Panc1 (cell line): ENCODE measurements around the gene TMEM45B. TPM values are rescaled to one million over a fixed set of nuclear protein-coding genes. Genes with fewer than 3 reads are reported as not detected.

Experiments used
- ATAC-seq: fragments of 200-7000 bp; cut with Tn5 transposase; 2 replicates; pipeline ENCODE4 v1.9.1; 2020; ENCODE audit warnings: mild to moderate bottlenecking, moderate library complexity
- BruUV-seq: library from RNA; stranded (reverse); fragments of 400-500 nt; replicated peaks from 2 replicates; lab custom pipeline; 2021; lab: Mats Ljungman, UMichigan
- CTCF ChIA-PET: fragments of 300-600 bp; sonication (Branson Sonifier 250); formaldehyde crosslinking; loops from one replicate; lab custom pipeline; 2022; ENCODE audit warnings: antibody characterized with exemption; lab: Charles Lee
- POLR2A ChIA-PET: fragments of 300-600 bp; sonication (Branson Sonifier 250); formaldehyde crosslinking; loops from one replicate; lab custom pipeline; 2022; ENCODE audit warnings: antibody characterized with exemption; lab: Charles Lee
- DNase-seq: peaks from one replicate; pipeline ENCODE4 v3.0.0-alpha.2; 2010; ENCODE audit warnings: low read depth, low spot score
- H3K27ac ChIP-seq: 2 replicates; pipeline ENCODE4 v1.5.1; 2011; ENCODE audit warnings: mild to moderate bottlenecking, low read length, inconsistent platforms
- H3K27me3 ChIP-seq: fragments of 200-500 bp; sonication (Bioruptor generic); 2 replicates; pipeline ENCODE4 v1.6.0; 2014; ENCODE audit warnings: low read length, inconsistent platforms; ENCODE audit not compliant: control insufficient read depth, insufficient read depth
- H3K36me3 ChIP-seq: fragments of 200-500 bp; sonication (Bioruptor generic); 2 replicates; pipeline ENCODE4 v1.5.1; 2014; ENCODE audit warnings: inconsistent platforms, mild to moderate bottlenecking, low read length, moderate library complexity; ENCODE audit not compliant: control insufficient read depth, insufficient read depth
- H3K4me1 ChIP-seq: 2 replicates; pipeline ENCODE4 v1.5.1; 2011; ENCODE audit warnings: inconsistent platforms, mild to moderate bottlenecking, low read length, moderate library complexity; ENCODE audit not compliant: control insufficient read depth, insufficient read depth
- H3K4me3 ChIP-seq, 2 experiments: 2 replicates each; pipeline ENCODE4 v1.5.1; 2011 to 2012; ENCODE audit warnings: low read depth in 2 of 2, low read length in 2 of 2, mild to moderate bottlenecking in 2 of 2, inconsistent platforms in 1 of 2, moderate library complexity in 1 of 2
- H3K9me3 ChIP-seq: fragments of 200-500 bp; sonication (Bioruptor generic); 2 replicates; pipeline ENCODE4 v1.5.1; 2014; ENCODE audit warnings: low read depth, mild to moderate bottlenecking, inconsistent platforms, low read length, moderate library complexity; ENCODE audit not compliant: control insufficient read depth, insufficient read depth
- POLR2AphosphoS5 ChIP-seq: IDR thresholded peaks from 2 replicates; pipeline ENCODE4 v1.6.1; 2012; ENCODE audit warnings: mild to moderate bottlenecking, low read depth, low read length, moderate library complexity
- SIN3A ChIP-seq: IDR thresholded peaks from 2 replicates; pipeline ENCODE4 v1.6.1; 2012; ENCODE audit warnings: low read depth, mild to moderate bottlenecking, low read length, moderate library complexity, borderline replicate concordance; ENCODE audit not compliant: insufficient read depth
- TCF7L2 ChIP-seq: IDR thresholded peaks from 2 replicates; pipeline ENCODE4 v1.6.1; 2011; ENCODE audit warnings: mild to moderate bottlenecking, low read depth, low read length, inconsistent platforms
- in situ Hi-C: cut with HindIII; loops from 2 replicates; pipeline ENCODE4 v1.10.0; 2016; ENCODE audit warnings: low sequenced_read_pairs, low pct_unique_long_range_greater_than_20kb
- intact Hi-C: fragments of 100-400 bp; cut with micrococcal nuclease; formaldehyde crosslinking; loops from one replicate; pipeline ENCODE4 v1.10.0; 2022; ENCODE audit not compliant: unreplicated experiment
- total RNA-seq: library from RNA; stranded (reverse); gene quantifications from one replicate; pipeline ENCODE4 v1.2.1, GENCODE V29; 2021; ENCODE audit not compliant: unreplicated experiment
- TF ChIP-seq, protein P1 (sequence below): fragments of 450-650 bp; IDR thresholded peaks from 2 replicates; pipeline ENCODE4 v1.5.1; 2017; ENCODE audit warnings: mild to moderate bottlenecking
- TF ChIP-seq, protein P2 (sequence below), 2 experiments: IDR thresholded peaks; 2 replicates each; pipeline ENCODE4 v1.6.1; 2011 to 2012; ENCODE audit warnings: low read depth in 2 of 2, control low read depth in 1 of 2, low read length in 1 of 2, mild to moderate bottlenecking in 1 of 2, moderate library complexity in 1 of 2; ENCODE audit not compliant: insufficient read depth in 1 of 2

Gene TMEM45B
- total RNA-seq, 1 experiment from 2014 or later: 2.6 TPM

- no peak overlapping the region for H3K4me3 ChIP-seq
- peaks cover 9% of the 10 kb centered on the region for H3K27me3 ChIP-seq
- intact Hi-C loops: no loop called here
- ATAC-seq (no peak), DNase-seq (no peak)
- in situ Hi-C loops: no loop called here
- no TSS peak for BruUV-seq
- ChIA-PET POLR2A (no interaction called here), CTCF (no interaction called here)
- no peaks in the 10 kb centered on the region for H3K4me1 ChIP-seq
- no peaks in the 10 kb centered on the region for H3K9me3 ChIP-seq
- no peaks in the 10 kb centered on the region for H3K36me3 ChIP-seq
- TF ChIP-seq, protein P1, sequence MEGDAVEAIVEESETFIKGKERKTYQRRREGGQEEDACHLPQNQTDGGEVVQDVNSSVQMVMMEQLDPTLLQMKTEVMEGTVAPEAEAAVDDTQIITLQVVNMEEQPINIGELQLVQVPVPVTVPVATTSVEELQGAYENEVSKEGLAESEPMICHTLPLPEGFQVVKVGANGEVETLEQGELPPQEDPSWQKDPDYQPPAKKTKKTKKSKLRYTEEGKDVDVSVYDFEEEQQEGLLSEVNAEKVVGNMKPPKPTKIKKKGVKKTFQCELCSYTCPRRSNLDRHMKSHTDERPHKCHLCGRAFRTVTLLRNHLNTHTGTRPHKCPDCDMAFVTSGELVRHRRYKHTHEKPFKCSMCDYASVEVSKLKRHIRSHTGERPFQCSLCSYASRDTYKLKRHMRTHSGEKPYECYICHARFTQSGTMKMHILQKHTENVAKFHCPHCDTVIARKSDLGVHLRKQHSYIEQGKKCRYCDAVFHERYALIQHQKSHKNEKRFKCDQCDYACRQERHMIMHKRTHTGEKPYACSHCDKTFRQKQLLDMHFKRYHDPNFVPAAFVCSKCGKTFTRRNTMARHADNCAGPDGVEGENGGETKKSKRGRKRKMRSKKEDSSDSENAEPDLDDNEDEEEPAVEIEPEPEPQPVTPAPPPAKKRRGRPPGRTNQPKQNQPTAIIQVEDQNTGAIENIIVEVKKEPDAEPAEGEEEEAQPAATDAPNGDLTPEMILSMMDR: no peak
- TF ChIP-seq SIN3A (no peak), TCF7L2 (no peak), POLR2AphosphoS5 (no peak)
- TF ChIP-seq, protein P2, sequence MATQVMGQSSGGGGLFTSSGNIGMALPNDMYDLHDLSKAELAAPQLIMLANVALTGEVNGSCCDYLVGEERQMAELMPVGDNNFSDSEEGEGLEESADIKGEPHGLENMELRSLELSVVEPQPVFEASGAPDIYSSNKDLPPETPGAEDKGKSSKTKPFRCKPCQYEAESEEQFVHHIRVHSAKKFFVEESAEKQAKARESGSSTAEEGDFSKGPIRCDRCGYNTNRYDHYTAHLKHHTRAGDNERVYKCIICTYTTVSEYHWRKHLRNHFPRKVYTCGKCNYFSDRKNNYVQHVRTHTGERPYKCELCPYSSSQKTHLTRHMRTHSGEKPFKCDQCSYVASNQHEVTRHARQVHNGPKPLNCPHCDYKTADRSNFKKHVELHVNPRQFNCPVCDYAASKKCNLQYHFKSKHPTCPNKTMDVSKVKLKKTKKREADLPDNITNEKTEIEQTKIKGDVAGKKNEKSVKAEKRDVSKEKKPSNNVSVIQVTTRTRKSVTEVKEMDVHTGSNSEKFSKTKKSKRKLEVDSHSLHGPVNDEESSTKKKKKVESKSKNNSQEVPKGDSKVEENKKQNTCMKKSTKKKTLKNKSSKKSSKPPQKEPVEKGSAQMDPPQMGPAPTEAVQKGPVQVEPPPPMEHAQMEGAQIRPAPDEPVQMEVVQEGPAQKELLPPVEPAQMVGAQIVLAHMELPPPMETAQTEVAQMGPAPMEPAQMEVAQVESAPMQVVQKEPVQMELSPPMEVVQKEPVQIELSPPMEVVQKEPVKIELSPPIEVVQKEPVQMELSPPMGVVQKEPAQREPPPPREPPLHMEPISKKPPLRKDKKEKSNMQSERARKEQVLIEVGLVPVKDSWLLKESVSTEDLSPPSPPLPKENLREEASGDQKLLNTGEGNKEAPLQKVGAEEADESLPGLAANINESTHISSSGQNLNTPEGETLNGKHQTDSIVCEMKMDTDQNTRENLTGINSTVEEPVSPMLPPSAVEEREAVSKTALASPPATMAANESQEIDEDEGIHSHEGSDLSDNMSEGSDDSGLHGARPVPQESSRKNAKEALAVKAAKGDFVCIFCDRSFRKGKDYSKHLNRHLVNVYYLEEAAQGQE (IDR thresholded peaks at IDR 0.05; ENCODE audit: insufficient read depth in 1 of 2, low read depth in 2 of 2, low read length in 1 of 2): no peak
- no peak overlapping the region for H3K27ac ChIP-seq
These were observed 23.0 kb upstream of the TMEM45B start for GRCh38 chr11:129792663-129793062.

DNA sequence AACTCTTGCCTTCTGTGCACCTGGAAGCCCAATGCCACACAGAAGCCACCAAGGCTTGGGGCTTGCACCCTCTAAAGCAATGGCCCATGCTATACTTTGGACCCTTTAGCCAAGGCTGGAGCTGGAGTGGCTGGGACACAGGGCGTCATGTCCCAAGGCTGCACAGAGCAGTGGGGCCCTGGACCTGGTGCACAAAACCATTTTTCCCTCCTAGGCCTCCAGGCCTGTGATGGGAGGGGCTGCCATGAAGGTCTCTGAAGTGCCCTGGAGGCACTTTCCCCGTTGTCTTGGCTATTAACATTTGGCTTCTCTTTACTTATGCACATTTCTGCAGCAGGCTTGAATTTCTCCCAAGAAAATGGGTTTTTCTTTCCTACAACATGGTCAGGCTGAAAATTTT lies 20.6 kb upstream of the TMEM45B start:
- no peaks in the 10 kb centered on the region for H3K9me3 ChIP-seq
- no peaks in the 10 kb centered on the region for H3K36me3 ChIP-seq
- ATAC-seq: no peak
- BruUV-seq: no TSS peak
- intact Hi-C loops (no loop called here), in situ Hi-C loops (no loop called here)
- no peak for DNase-seq
- ChIA-PET POLR2A (no interaction called here), CTCF (no interaction called here)
- no peak for TF ChIP-seq TCF7L2
- TF ChIP-seq, protein P2 (IDR thresholded peaks at IDR 0.05; ENCODE audit: insufficient read depth in 1 of 2, low read depth in 2 of 2, low read length in 1 of 2): no peak
- no peak for TF ChIP-seq POLR2AphosphoS5
- no peak for TF ChIP-seq SIN3A
- TF ChIP-seq, protein P1: no peak
- no peaks in the 10 kb centered on the region for H3K4me1 ChIP-seq
- H3K27ac ChIP-seq: no peak overlapping the region
- no peak overlapping the region for H3K4me3 ChIP-seq
- peaks cover 8% of the 10 kb centered on the region for H3K27me3 ChIP-seq
